ENCODE data around the gene PIGX.
"Not testable (repeated sequence)": the region's sequence is repeated elsewhere in the genome, so short reads cannot be mapped to it uniquely, and the experiment has no call there.

PIGX gene

GRCh38 chr3:196695849-196696226 lies 16.3 kb upstream of the PIGX start:
- peak in 1 of 42 donors; percentile 2 for DNase-seq
- intact Hi-C loops (cut with DNase I): no loop called here

GRCh38 chr3:196697270-196697669 lies 14.9 kb upstream of the PIGX start:
- DNase-seq: peak in 1 of 42 donors; percentile 1
- intact Hi-C loops (cut with DNase I): no loop called here

DNA sequence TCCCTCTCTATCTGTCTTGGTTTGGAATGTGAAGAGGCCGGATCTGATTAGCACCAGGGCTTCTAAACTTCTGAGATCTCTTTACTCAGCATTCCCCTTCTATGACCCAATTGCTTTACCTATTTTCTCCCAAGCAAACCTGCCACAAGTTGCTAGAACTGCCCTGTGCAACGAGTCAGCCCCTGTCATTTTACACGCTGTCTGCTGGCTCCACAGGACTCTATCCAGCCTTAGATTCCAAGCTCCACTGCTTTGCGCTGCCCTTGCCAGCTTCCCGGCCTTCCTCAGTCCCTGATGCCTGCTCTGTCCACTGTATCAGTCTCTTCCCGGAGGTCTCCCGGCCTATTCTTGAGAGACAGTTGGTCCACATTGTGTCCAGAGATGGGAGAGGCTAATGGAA lies 12.4 kb upstream of the PIGX start:
- no peak for DNase-seq
- intact Hi-C loops (cut with DNase I): no loop called here

GRCh38 chr3:196700801-196701200 lies 11.4 kb upstream of the PIGX start:
- no peak for DNase-seq
- intact Hi-C loops (cut with DNase I): no loop called here

- intact Hi-C loops (cut with DNase I): no loop called here
- no peak for DNase-seq
These were observed 5.8 kb upstream of the PIGX start for GRCh38 chr3:196706327-196706726.

DNA sequence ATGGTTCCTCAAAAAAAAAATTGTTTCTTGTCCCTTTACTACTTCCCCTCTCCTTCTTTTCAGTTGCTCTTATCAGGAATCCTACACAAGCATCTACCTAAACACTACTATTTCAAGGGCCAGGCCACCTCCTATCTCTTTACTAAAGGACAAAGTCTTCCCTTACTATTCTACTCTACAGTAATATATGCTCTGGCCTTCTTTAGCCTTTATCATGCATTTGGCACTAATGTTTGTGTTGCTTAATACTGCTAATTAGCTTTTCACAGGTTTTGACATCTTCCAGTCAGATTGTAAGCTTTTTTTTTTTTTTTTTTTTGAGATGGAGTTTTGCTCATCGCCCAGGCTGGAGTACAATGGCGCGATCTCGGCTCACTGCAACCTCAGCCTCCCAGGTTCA lies 5.4 kb upstream of the PIGX start:
- no peak for DNase-seq
- intact Hi-C loops (cut with DNase I): no loop called here

- intact Hi-C loops (cut with DNase I): no loop called here
- no peak for DNase-seq
These were observed 4.6 kb upstream of the PIGX start for GRCh38 chr3:196707566-196707965.

- intact Hi-C loops (cut with DNase I): no loop called here
- no peak for DNase-seq
These were observed 3.7 kb upstream of the PIGX start for GRCh38 chr3:196708467-196708866.

- peak in 38 of 42 donors; percentile 25 to 85 (median 69) for DNase-seq
- intact Hi-C loops (cut with DNase I): loop anchor here (1.0 to 10.0 kb wide), 2 partner anchors 27 to 152 kb away; partner anchors contain the start of genes PAK2 and SENP5
These were observed 587 bp downstream of the PIGX start for GRCh38 chr3:196712514-196713413.

DNA sequence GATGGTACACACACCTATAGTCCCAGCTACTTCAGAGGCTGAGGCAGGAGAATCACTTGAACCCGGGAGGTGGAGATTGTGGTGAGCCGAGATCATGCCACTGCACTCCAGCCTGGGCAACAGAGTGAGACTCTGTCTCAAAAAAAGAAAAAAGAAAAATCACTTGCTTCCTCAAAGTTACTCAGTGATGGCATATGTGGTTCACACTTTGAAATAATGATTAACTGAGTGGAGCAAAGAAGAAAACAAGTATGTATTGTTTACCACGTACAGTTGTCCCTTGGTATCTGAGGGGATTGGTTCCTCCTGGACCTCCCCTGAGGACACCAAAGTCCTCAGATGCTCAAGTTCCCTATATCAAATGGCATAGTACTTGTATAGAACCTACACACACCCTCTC lies 5.0 kb downstream of the PIGX start:
- DNase-seq: not testable (repeated sequence)
- intact Hi-C loops (cut with DNase I): loop anchor here (10.0 kb wide), 1 partner anchor 148 kb away; the partner anchor contains the start of gene SENP5

- DNase-seq: no peak
- intact Hi-C loops (cut with DNase I): no loop called here
These were observed 8.9 kb downstream of the PIGX start for GRCh38 chr3:196721097-196721496.

DNA sequence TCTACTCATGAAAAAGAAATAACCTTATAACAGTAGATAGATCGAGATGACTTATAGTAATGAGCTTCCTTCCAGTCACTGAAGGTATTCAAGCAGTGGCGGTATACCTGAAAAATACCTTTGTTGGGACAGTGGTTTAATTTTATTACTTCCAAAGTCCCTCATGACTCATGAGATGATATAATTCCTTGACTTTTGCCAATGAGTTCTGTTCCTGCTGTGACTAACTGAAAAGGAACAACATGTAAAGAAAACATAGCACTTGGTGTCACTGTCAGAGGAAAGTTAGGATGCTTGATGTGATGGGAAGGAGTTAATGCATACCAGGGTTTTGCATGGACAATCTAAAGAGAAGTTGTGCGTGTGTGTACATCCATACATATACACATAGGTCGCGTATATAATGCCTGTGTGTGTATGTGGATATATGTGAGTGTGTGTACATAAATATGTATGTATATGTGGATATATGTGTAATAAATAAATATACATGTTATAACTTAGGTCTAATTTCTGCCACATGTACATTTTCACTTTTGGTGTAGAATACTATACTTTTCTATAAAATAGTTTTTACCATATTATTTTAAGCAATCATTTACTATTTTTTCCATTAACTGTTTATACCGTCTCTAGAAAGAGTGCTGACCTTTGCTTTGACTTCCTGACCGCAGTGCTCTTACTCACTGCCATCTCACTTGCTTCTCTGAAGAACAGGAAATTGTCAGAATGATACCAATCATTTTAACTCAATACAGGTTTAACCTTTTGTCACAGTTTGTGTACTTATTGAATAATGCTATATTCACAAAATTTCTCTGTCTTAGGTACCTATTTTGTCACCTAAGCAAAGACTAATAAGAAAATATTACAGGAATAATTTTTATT lies 14.9 kb downstream of the PIGX start:
- no peak for DNase-seq
- intact Hi-C loops (cut with DNase I): no loop called here

DNA sequence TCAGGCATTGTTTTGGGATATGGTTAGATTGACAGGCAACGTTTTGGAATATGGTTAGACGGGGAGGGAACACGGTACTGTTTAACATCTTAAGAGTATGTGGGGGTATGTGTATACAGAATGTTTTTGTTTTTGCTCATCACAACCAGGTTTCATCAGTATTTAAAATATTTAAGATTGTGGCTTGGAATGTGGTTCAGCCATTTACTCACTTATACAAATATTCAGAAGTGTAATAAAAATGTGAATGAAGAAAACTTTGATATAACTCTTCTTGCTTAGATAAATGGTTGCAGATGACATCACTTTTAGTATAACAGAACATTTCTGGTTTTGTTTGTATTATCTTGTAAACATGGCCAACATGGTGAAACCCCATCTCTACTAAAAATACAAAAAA lies 23.6 kb downstream of the PIGX start:
- intact Hi-C loops (cut with DNase I): loop anchor here (5.0 kb wide), 1 partner anchor 207 kb away; the partner anchor contains the start of gene NCBP2
- DNase-seq: no peak

DNA sequence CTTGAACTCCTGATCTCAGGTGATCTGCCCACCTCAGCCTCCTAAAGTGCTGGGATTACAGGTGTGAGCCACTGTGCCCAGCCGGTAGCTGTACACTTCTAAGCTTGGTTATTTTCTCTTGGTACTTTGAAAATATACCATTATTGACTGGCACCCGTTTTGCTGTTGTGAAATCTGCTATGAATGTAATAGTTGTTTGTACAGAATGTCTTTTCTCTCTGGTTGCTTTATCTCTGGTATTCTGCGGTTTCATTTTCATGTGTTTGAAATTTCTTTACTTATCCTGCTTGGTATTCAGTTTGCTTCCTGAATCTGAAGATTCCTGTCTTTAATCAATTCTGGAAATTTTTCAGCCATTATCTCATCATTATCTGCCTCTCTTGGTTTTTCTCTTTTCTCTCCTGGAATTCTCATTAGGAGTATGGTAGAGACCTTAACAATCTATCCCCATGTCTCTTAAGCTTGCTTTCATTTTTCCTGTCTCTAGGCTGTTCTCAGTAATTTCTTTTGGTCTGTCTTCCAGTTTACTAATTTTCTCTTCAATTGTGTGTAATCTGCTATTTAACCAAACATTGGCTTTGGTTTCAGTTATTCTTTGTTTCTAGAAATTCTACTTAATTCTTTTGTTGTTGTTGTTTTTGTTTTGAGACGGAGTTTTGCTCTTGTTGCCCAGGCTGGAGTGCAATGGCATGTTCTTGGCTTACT lies 24.6 kb downstream of the PIGX start:
- no peak for DNase-seq
- intact Hi-C loops (cut with DNase I): loop anchor here (5.0 kb wide), 1 partner anchor 205 kb away; the partner anchor contains the start of gene NCBP2

DNA sequence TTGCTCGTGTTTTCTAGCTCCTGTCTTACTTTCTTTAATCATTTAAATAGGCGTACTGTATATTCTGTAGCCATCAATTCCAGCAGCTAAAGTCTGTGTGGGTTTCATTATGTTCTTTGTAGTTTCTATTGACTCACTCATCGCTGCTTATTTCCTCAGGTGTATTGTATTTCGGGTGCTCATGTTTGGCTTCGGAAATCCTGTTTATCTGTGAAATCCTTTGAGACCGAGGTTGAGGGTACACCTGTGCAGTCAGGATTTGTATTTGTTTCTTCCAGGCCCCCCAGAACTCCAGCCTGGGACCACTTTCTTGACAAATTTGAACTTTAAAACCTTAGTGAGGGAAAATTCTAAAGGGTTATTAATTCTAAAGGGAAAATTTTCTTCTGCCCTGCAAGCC lies 25.5 kb downstream of the PIGX start:
- DNase-seq: no peak
- intact Hi-C loops (cut with DNase I): loop anchor here (5.0 kb wide), 1 partner anchor 205 kb away; the partner anchor contains the start of gene NCBP2

- intact Hi-C loops (cut with DNase I): loop anchor here (1.0 to 5.0 kb wide), 2 partner anchors 28 to 202 kb away; partner anchors contain the start of genes CEP19, NCBP2 and PIGX
- DNase-seq: peak; percentile 90 to 98 (median 96)
These were observed 27.7 kb downstream of the PIGX start, which contains the start of gene PAK2 for GRCh38 chr3:196739671-196740480. Gene PAK2 (plus strand): TSS chr3:196739857. CDS start chr3:196782647, 42,790 bp downstream.

DNA sequence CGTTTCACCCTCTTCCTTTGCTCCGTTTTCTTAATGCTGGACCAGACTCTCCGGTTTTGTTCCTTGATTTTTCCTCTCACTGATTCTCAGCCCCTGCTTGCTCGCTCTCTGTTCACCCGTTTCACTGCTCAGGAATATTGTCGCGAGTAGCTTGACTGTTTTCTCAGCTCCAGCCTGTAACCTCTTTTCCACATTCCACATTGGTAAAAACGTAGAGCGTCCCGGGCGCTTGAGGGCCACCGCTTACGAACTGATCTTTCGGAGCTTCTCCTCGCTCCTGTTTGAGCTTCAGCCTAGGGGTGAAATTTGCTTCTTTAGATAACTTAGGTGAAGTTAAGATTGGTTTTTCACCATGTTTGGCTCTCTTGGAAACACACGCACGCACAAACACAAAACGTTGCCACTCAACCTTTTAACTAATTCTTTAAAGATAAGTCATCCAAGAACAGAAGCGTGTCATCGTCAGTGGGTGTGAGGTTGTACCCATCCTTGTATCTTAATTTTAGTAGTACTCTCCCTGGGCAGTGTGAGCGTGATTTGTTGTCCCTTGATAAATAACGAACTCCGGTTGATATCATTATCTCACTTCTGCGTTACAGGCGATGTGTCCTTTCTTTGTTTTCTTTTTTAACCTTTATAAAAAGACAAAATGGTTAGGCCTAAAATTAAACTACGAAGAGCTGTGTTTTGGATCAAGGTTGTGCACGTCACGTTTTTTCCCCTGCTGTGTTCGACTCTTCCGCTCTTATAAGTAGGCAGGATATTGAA lies 28.5 kb downstream of the PIGX start:
- peak in 34 of 42 donors; percentile 16 to 60 (median 37) for DNase-seq
- intact Hi-C loops (cut with DNase I): no loop called here
